ENCODE measurements around the gene ADAR.

DNA sequence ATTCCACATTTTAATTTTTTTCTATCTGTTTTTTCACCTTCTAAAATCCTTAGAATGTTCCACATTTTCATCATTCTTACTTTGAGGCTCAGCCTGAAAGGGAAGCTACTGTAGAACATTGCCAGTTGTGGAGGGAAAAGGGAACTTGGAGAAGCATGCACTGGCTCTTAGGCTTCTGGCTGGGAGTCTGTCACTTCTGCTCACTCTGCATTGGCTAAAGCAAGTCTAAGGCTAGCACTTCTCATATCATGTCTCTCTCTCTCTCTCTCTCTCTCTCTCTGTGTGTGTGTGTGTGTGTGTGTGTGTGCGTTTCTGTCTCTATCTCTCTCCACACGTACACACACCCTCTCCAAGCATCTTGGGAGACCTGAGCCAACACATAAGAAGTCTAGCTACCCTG is 49.6 kb upstream of the ADAR start:
- TF ChIP-seq, protein P1, sequence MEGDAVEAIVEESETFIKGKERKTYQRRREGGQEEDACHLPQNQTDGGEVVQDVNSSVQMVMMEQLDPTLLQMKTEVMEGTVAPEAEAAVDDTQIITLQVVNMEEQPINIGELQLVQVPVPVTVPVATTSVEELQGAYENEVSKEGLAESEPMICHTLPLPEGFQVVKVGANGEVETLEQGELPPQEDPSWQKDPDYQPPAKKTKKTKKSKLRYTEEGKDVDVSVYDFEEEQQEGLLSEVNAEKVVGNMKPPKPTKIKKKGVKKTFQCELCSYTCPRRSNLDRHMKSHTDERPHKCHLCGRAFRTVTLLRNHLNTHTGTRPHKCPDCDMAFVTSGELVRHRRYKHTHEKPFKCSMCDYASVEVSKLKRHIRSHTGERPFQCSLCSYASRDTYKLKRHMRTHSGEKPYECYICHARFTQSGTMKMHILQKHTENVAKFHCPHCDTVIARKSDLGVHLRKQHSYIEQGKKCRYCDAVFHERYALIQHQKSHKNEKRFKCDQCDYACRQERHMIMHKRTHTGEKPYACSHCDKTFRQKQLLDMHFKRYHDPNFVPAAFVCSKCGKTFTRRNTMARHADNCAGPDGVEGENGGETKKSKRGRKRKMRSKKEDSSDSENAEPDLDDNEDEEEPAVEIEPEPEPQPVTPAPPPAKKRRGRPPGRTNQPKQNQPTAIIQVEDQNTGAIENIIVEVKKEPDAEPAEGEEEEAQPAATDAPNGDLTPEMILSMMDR (IDR thresholded peaks at IDR 0.05; ENCODE audit: insufficient read depth, low read depth, low read length), result no peak
- TF ChIP-seq EZH2 (IDR thresholded peaks at IDR 0.05; ENCODE audit: insufficient read depth, low read length), result no peak
